Measurements from ENCODE around the gene RHOT2.

DNA sequence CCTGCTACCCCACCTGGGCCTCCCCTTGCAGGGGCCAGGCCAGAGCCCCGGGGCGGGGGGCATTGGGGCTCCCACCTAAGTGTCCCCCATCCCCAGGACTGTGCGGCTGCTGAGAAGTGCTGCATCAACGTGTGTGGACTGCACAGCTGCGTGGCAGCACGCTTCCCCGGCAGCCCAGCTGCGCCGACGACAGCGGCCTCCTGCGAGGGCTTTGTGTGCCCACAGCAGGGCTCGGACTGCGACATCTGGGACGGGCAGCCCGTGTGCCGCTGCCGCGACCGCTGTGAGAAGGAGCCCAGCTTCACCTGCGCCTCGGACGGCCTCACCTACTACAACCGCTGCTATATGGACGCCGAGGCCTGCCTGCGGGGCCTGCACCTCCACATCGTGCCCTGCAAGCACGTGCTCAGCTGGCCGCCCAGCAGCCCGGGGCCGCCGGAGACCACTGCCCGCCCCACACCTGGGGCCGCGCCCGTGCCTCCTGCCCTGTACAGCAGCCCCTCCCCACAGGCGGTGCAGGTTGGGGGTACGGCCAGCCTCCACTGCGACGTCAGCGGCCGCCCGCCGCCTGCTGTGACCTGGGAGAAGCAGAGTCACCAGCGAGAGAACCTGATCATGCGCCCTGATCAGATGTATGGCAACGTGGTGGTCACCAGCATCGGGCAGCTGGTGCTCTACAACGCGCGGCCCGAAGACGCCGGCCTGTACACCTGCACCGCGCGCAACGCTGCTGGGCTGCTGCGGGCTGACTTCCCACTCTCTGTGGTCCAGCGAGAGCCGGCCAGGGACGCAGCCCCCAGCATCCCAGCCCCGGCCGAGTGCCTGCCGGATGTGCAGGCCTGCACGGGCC is 35.2 kb upstream of the RHOT2 start:
- TF ChIP-seq, protein P1, sequence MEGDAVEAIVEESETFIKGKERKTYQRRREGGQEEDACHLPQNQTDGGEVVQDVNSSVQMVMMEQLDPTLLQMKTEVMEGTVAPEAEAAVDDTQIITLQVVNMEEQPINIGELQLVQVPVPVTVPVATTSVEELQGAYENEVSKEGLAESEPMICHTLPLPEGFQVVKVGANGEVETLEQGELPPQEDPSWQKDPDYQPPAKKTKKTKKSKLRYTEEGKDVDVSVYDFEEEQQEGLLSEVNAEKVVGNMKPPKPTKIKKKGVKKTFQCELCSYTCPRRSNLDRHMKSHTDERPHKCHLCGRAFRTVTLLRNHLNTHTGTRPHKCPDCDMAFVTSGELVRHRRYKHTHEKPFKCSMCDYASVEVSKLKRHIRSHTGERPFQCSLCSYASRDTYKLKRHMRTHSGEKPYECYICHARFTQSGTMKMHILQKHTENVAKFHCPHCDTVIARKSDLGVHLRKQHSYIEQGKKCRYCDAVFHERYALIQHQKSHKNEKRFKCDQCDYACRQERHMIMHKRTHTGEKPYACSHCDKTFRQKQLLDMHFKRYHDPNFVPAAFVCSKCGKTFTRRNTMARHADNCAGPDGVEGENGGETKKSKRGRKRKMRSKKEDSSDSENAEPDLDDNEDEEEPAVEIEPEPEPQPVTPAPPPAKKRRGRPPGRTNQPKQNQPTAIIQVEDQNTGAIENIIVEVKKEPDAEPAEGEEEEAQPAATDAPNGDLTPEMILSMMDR (IDR thresholded peaks at IDR 0.05), result no peak
- no peak for TF ChIP-seq ZFX (IDR thresholded peaks at IDR 0.05; ENCODE audit: borderline replicate concordance)

Measured in 22Rv1 (cell line).